Measurements from ENCODE around the gene CCR5AS.
"Not testable (repeated sequence)": the region's sequence is repeated elsewhere in the genome, so short reads cannot be mapped to it uniquely, and the experiment has no call there.

CCR5AS gene

DNA sequence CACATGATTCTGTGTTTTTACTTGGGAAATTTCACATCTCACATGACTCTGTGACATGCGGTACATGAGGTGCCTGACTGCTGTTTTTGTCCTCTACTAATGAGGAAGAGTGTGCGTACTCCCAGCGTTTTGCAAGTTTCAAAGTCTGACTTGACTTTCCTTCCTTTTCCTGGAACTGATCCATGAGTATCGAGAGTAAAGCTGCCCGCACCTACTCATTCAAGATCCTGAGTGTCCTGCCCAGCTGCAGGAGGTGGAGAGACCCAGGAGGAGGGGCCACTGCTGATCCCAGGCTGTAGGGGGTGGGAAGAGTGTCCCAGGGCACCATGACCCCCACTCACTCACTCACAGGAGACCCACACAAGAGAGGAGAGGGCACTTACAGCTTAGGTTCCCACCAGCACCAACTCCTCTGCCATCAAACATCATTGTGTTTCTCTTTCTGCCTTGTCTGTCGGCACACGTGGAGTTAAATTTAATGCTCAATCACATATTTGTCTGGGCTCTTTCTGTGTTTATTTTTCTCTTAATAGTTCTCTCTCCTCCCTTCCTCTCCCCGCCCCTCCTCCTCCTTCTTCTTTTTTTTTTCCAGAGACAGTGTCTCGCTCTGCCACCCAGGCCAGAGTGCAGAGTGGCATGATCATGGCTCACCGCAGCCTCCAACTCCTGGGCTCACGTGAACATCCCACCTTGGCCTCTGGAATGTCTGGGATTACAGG is 1.4 kb downstream of the CCR5AS start:
- no peak for DNase-seq (ENCODE audit: low read depth in 2 of 2)

DNA sequence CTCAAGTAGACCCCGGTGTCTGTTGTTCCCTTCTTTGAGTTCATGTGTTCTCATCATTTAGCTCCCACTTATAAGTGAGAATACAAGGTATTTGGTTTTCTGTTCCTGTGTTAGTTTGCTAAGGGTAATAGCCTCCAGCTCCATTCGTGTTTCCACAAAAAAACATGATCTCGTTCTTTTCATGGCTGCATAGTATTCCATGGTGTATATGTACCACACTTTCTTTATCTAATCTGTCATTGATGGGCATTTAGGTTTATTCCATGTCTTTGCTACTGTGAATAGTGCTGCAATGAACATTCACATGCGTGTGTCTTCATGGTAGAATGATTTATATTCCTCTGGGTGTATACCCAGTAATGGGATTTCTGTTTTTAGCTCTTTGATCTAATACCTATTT is 4.0 kb downstream of the CCR5AS start:
- not testable (repeated sequence) for DNase-seq (ENCODE audit: low read depth in 2 of 2)

DNA sequence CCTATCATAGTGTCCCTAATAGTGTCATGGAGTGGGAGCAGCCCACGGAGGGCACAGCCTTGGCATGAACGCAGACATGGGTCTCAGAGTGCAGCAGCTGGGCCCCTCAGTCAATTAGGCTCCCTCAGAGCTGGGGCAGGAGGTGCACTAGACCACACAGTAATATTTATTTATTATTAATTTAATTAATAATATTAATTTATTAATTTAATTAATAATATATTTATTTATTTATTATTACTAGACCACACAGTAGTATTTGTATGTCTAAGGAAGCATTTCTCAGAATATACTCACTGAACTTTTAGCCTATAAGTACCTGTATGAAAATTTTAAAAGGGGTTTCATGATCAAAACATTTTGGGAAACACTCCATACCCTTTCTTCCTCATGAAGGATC is 5.3 kb downstream of the CCR5AS start:
- no peak for DNase-seq (ENCODE audit: low read depth in 2 of 2)

DNA sequence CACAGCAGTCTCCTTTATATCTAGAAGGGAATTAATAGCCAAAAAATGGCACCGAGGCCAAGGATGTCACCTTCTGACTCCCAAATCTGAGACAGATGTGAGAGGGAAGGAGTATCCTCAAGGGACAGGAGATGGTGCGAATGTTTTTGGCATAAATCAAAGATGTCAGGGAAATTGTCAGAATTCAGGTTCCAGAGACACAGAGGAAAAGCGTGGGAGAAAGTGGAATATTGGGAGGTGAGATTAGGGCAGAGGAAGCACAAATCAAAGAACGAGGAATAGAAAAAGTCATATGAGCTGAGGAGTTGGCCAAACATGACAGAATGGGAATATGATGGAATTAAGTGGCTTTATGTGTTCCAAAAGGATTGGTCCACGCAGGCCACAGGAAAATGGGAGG is 6.0 kb downstream of the CCR5AS start:
- DNase-seq (ENCODE audit: low read depth in 2 of 2), result no peak

DNA sequence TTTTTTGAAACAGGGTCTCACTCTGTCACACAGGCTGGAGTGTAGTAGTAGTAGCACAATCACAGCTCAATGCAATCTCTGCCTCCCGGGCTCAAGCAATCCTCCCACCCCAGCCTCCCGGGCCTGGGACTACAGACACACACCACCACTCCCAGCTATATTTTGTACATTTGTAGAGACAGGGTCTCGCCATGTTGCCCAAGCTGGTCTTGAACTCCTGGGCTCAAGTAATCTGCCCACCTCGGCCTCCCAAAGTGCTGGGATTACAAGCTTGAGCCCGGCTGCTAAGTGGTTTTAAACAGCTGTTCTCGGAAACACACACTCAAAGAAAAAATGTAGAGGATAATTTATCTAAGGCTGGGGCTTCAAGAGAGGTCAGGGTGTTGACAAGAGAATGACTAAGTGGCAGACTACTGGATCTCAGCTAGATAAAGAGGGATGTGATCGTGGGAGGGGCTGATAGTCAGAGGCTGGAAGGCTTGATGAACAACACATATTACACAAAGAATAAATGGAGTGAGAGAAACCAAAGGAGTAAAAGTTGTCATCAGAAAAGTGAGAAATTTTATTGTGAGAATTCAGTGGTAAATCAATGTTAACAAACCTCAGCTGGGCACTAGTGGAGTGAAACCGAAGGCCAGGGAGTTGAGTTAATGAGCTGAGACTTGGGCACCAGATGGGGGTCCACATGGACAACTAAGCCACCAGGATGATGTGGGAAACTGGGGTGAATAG is 6.7 kb downstream of the CCR5AS start:
- no peak for DNase-seq (ENCODE audit: low read depth in 2 of 2)

DNA sequence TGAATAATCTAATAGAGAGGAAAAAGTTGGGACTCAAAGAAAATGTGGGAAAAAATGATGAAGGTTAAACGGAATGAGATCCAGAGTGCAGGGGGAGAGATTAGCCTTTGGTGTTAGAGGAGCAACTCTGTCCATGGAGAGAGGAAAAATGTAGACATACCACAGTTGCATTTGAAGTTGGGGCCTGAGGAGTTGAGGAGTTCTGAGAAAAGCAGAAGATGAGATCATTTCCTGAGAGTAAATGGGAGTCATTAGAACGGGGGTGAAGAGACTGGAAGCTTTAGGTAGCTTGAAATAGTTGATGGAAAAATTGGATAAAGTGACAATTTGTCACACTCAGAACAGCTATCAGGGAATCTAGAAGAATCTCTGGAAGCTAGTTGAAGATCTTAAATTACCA is 7.3 kb downstream of the CCR5AS start:
- DNase-seq (ENCODE audit: low read depth in 2 of 2), result no peak

DNA sequence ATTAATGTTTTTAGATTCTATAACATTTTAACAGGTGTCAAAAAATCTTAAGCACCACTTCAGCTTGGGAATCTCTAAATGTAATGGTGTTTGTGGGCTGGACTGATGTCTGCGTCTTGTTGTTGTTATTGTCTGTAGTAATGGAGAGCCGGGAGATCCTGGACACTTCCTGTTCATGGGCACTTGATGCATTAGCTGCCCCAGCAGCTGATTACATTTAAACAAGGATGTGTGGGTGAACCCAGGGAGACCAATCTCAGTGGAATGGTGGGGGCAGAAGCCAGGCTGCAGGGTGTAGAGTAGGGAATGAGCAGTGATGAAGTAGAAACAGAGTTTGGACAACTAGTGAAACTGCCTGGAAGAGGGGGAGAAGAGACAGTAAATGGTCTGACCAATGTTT is 7.8 kb downstream of the CCR5AS start:
- no peak for DNase-seq (ENCODE audit: low read depth in 2 of 2)

DNA sequence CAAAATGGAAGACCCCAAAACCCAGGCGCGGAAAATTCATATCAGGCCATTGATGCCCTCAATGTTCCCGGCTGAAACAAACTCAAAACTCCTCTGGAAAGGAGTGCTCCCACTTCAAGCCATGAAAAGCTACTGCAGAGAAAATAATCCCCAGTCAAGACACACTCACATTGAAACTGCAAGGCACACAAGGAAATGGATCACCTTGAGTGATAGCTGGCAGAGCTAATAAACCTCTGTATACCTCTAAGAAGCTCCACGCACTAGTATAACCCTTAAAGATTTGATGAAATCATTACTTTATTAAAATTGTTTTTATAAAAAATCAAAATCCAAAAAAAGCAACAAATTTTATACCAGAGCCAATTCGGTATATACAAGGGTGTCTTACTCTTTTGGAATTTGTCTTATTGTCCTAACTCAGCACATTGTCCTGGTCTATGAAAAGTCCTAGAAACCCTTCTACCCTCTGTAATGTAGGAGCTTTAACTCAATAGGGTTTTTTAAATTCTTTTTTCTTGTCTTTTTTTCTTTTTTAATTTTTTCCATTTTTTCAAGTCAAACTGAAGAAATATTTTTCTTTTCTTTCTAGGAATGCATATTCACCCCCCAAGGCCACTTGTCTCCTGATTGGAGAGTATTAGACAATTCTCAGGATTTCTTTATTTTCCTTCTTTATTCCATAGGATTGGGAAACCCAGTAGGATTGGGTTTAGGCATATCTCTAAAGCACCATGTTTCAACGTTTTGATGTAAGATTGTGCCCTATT is 8.5 kb downstream of the CCR5AS start:
- no peak for DNase-seq (ENCODE audit: low read depth in 2 of 2)

DNA sequence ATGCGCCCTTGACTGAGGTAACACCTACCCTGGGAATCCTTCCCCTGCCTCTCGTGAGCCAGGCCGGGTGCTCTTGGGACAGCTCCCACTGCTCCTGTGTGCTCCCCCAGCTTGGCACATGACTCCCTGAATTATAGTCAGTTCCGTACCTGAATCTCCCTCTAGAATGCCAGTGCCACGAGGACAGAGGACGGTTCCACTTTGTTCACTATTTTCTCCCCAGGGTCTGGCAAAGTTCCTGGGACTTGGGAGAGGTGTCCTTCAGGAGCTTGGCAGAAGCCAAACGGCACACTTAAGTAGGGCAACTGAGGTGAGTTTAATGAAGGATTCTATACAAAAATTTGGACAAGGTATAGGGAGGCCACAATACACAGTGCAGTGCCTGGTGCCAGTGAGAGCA is 9.8 kb downstream of the CCR5AS start:
- no peak for DNase-seq (ENCODE audit: low read depth in 2 of 2)

DNA sequence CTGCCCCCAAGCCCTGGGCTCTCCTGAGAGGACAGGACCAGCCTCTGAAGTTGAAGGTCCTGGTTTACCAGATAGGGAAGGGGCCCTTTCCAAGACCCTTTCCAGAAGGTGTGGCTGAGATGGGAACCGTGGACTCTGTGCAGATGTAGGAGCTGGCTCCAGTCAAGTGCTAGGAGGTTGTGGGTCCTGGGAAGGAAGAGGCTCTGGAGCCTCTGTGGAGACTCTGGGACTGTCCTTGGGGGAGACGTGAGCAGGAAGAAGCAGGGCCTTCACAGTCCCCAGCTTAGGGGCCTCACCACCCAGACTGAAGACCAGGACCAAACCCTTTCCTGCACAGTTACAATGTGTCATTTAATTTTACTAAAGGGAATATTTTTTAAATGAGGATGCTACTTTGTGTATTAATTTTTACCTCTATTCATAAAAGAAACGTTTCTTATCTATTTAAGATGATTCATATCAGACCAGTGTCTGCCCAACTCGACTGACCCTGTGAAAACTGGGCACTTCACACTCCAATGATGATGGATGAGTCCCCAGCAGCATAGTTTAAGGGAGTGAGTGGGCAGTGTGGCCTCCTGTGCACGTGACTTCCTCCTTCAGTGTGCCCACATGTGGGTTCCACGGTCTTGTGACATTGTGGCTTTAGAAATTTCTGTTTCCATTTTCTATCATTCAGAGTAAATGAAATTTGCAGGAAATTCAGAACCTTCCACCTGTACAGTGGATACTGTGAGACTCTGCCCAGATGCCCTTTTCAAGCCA is 10.9 kb downstream of the CCR5AS start:
- DNase-seq (ENCODE audit: low read depth in 2 of 2), result no peak

DNA sequence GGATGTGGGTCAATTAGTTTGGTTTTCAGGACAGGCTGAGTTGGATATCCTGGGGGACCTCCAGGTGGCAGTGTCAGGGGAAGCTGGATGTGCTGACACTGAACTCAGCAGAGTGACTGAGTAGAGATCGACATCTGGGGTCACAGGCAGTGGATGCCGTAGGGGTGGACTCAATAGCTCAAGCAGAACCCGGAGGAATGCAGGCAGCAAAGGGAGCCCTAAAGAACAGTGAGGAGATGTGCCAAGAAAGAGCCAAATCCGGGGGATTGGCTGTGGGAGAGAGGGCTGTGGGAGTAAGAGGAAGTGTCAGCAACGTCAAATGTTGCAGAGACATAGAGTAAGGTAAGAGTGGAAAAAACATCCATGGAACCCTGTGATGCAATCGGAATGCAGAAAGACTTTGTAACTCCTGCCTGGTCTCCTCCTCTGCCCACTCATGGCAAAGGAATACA is 11.6 kb downstream of the CCR5AS start:
- no peak for DNase-seq (ENCODE audit: low read depth in 2 of 2)

DNA sequence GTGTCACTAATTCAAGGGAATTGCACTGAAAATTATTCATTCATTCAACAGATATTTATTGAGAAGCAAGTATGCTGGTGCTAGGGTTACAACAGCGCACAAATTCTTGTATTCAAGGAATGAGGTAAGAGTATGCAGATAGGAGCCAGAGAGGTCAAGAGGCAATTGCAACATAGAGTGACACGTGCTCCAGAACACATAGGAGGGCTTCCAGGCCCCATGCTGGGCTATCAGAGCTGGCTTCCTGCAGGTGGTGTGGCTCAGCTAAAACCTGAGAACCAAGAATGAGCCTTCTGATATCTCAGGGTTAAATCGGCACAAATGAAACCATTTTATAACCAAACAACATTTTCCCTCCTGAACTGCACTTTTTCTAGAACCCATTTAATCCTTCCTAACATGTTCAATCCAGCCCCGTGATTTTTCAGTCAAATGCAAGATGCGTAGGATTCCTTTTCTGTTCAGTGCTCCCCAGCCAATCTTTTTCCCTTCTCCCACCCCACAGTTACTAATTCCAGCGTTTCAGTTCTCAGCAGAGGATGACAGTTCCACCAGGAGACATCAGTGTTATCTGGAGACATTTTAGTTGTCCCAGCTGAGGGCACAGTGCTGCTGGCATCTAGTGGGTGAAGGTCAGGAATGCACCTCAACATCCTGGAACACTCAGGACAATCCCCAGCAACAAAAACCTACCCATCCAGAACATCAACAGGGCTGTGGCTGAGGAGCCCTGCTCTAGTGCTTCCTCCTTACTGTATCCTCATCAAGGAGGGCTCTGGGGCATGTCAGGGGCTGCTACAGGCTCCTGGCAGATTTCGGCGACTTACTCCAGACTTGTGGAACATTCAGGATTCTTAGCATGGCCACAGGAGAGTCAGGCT is 13.1 kb downstream of the CCR5AS start:
- DNase-seq (ENCODE audit: low read depth in 2 of 2), result no peak

DNA sequence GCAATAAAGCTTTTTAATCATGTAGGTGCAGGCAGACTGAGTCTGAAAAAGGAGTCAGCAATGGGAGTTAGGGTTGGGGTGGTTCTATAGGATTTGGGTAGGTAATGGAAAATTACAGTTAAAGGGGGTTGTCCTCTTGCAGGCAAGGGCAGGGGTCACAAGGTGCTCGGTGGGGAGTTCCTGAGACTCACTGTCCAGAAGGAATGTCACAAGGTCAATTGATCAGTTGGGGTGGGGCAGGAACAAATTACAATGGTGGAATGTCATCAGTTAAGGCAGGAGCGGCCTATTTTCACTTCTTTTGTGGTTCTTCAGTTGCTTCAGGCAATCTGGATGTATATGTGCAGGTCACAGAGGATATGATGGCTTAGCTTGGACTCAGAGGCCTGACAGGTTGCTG is 13.9 kb downstream of the CCR5AS start:
- DNase-seq (ENCODE audit: low read depth in 2 of 2), result no peak

DNA sequence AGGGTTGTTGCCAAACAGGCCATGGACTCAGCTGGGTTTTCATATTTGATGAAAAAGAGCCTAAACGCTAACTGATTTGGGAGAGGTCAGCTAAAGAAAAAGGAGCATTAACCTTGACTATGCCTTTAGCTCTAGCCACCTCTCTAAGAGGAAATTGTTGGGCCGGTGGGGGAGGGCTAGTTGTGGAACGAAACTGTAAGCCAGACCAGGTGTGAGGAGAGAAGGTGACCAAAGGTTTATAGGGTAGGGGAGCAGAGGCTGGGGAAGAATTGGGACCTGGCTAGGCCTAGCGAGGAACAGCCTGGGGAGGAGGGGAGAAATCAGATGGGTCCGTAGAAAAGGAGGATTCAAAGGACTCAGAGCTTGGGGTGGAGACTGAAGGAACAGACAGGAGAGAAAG is 15.3 kb downstream of the CCR5AS start:
- DNase-seq (ENCODE audit: low read depth in 2 of 2), result not testable (repeated sequence)

DNA sequence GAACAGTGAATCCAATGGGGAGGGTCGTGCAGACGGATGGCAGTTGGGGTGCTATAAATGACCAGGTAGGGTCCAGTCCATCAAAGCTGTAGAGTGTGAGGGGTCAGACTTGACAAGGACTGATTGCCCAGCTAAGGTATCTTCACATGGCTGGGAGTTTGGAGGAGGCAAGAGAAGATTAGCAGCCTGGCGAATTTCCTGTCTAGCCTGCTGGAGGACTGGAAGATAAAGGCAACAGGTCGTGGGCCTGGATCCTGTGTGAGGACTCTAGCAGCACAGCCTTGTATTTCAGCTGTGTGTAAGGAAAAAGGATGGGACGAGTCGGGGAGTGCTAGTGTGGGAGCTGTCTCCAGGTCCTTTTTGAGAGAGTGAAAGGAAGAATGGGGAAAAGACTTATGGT is 17.6 kb downstream of the CCR5AS start:
- no peak for DNase-seq (ENCODE audit: low read depth in 2 of 2)

DNA sequence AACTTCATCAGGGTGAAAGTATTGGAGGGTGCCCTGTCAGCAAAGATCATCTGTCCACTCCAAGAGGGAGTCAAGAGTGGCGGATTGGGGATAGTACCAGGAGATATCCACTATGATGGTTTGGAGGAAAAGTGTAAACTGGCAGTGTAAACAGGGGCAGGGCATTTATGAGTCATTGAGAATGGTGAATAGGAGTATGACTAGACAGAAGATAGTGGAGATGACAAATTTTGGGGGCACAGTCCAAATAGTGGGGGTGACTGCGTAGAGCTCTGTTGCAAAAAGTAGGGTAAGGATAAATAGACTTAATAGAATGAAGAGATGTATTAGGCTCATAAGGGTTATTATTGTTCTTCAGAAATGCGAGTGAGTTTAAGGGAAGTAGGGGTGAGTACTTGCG is 18.0 kb downstream of the CCR5AS start:
- not testable (repeated sequence) for DNase-seq (ENCODE audit: low read depth in 2 of 2)

DNA sequence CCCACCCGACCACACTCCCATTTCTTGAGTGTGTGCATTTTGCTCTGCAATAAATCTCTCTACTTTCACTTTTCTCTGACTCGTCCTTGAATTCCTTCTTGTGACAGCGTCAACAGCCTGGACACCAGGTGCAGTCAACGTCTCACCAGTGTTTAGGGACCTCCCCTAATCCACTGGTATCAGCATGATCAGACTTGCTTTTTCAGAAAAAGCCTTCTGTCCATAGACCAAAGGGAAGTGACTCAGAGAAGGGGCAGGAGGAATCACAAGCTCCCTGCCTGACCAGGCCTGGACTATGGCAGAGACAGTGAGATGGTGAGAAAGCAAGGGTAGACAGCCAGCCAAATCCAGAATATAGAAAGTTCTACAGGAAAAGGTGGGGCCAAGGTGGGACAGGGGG is 20.7 kb downstream of the CCR5AS start:
- DNase-seq (ENCODE audit: low read depth in 2 of 2), result no peak

DNA sequence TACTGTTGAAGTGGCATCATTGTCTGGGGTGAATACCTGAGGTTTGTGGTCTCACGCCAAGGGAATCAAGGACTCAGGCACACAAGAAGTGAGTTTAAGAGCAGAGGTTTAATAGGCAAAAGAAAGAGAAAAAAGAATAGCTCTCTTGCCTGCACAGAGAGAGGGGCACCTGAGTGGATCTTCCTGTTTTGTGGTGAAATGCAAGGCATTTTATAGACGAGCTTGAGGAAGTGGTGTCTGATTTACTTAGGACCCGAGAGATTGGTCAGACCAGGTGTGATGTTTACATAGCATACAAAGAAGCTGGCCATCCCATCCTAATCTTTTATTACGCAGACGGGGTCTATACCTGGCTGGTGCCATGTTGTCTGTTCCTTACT is 22.9 kb downstream of the CCR5AS start:
- no peak for DNase-seq (ENCODE audit: low read depth in 2 of 2)

DNA sequence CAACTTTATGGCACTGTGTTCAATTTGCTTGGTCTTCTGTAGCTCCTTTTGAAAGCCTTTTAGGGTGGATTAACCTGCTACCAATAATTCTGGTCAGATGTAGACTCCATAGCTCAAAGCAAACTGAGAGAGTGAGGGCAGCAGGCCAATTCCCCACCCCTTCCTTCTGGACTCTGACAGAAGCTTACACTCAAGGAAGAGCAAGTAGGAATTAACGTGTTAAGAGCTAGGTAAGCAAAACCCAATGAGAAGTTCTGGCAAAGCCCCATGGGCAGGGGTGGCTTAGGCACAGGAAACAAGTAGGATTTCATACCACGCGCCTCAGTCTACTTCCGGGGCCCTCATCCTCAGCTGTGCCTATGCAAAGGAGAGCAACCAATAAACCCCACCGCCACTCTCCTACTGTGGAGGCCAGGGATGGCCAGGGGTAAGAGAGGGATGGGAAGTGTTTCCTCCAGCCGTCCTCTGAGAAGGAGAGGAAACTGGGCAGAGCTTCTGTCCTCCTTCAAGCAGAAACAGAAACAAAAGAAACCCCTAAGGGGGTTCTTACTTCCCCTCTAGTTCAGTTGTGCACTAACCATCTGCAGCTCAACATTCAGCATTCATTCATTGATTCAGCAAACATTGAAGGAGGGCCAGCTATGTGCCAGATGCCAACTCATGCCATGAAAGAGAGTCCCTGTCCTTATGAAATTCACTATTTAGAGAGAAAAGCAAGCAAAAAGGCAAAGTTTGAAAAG is 23.5 kb downstream of the CCR5AS start:
- no peak for DNase-seq (ENCODE audit: low read depth in 2 of 2)

DNA sequence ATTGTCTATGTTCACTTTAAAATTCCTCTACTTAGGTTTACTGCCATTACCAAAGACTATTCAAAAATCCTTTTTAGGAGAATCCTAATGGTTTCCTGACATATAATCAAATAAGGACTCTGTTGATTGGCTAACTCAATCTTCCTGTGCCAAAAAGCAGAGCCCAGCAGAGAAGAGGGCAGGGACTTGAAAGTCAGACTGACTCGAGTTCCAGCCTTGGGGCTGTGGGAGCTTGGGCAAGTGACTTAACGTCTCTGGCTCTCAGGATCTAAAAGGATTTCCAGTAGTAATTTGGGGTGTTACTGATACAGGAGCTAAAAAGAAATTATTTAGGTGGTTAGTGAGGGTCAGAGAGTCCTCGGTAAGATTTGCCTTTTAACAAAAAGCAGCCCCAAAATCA is 25.2 kb downstream of the CCR5AS start:
- no peak for DNase-seq (ENCODE audit: low read depth in 2 of 2)
